T-helper 2 cell treated with Interferon-gamma antibody and Interleukin-4, amounts not matched to agents 100 ng/mL and 5 ng/mL, for 36 hours (primary cell): Measurements from ENCODE around the gene BRSK2. TPM values are rescaled to one million over a fixed set of nuclear protein-coding genes. Genes with fewer than 3 reads are reported as not detected.

ENCODE experiments used
- intact Hi-C: fragments of 100-400 bp; cut with micrococcal nuclease; formaldehyde crosslinking; loops from one replicate; pipeline ENCODE4 v1.15.1; 2023
- total RNA-seq: library from RNA; stranded (reverse); gene quantifications from 2 replicates; pipeline ENCODE4 v1.2.3, GENCODE V29; 2022

The BRSK2 gene
- total RNA-seq, 1 donor from 2014 or later: not detected

GRCh38 chr11:1450949-1451710, 61.4 kb downstream of the BRSK2 start:
- intact Hi-C loops: no loop called here

- intact Hi-C loops: no loop called here
These were observed 62.2 kb downstream of the BRSK2 start for GRCh38 chr11:1451781-1452470.

- intact Hi-C loops: no loop called here
These were observed 63.0 kb downstream of the BRSK2 start for GRCh38 chr11:1452744-1453143.

GRCh38 chr11:1453611-1454034, 63.9 kb downstream of the BRSK2 start:
- intact Hi-C loops: no loop called here

- intact Hi-C loops: no loop called here
These were observed 64.8 kb downstream of the BRSK2 start for GRCh38 chr11:1454576-1454975.

- intact Hi-C loops: no loop called here
These were observed 65.5 kb downstream of the BRSK2 start for GRCh38 chr11:1455032-1455762.

GRCh38 chr11:1455763-1456060, 66.0 kb downstream of the BRSK2 start:
- intact Hi-C loops: no loop called here

GRCh38 chr11:1456176-1456575, 66.4 kb downstream of the BRSK2 start:
- intact Hi-C loops: no loop called here

- intact Hi-C loops: no loop called here
These were observed 67.0 kb downstream of the BRSK2 start for GRCh38 chr11:1456596-1457325.

GRCh38 chr11:1457326-1457680, 67.6 kb downstream of the BRSK2 start:
- intact Hi-C loops: no loop called here

GRCh38 chr11:1457856-1458255, 68.1 kb downstream of the BRSK2 start:
- intact Hi-C loops: no loop called here

GRCh38 chr11:1458340-1459218, 68.8 kb downstream of the BRSK2 start:
- intact Hi-C loops: no loop called here

GRCh38 chr11:1459219-1459575, 69.5 kb downstream of the BRSK2 start:
- intact Hi-C loops: no loop called here

GRCh38 chr11:1459764-1460395, 70.1 kb downstream of the BRSK2 start:
- intact Hi-C loops: no loop called here

- intact Hi-C loops: no loop called here
These were observed 70.8 kb downstream of the BRSK2 start for GRCh38 chr11:1460396-1460985.

GRCh38 chr11:1460986-1461825, 71.5 kb downstream of the BRSK2 start:
- intact Hi-C loops: no loop called here

GRCh38 chr11:1461826-1462697, 72.3 kb downstream of the BRSK2 start:
- intact Hi-C loops: no loop called here

GRCh38 chr11:1462698-1462975, 72.9 kb downstream of the BRSK2 start:
- intact Hi-C loops: no loop called here
